ENCODE results near the gene CACNA2D1. TPM values are rescaled to one million over a fixed set of nuclear protein-coding genes. Genes with fewer than 3 reads are reported as not detected.

CACNA2D1 gene
- total and polyA plus RNA-seq, 9 of the 15 experiments (the other 6 are each of a cell fraction or from before 2014, with no cell fraction given), result 0.49 TPM; not detected in 8

DNA sequence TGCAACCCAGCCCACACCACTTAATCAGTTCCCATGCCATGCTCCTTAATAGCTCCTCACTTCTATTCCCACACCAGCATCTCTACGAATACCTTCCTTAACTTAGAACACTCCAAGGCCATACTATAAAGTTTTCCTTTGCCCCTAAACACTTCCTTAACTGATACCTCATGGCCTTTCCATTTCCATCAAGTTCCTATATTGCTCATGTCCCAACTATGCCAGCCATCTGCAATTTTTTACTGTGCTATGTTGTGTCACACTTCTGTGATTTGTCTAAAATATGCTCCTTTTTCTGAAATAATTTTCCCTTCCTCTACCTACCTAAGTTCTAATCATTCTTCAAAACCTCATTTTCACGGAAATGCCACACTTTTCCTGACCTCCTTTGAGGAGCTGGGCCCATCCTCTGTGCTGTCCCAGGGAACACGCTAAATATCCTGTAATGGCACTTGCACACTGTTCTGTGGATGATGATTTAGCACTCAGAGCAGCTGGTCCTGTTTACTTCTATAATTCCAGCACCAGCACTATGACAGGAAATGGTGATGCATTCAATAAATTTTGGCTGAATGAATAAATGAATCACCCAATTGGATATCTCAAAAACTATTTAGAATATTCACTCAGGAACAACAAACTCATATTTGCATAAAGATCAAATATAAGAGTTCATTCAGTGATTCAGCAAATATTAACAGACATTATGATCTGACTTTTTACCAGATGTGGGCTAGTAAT lies 407.3 kb downstream of the CACNA2D1 start:
- H3K36me3 ChIP-seq (ENCODE audit: control insufficient read depth, insufficient read depth, low read length), result no peaks in the 10 kb centered on the region
- H3K4me3 ChIP-seq, result no peak overlapping the region
- no peak overlapping the region for H3K27ac ChIP-seq (ENCODE audit: extremely low read depth, low read depth, low read length)
- TF ChIP-seq CCNT2 (IDR thresholded peaks at IDR 0.05; ENCODE audit: borderline replicate concordance, extremely low read depth, insufficient read length, low read depth, low read length), result no peak
- TF ChIP-seq RNF219 (CRISPR knock-in tag; IDR thresholded peaks at IDR 0.05), result no peak
- TF ChIP-seq RFX5 (IDR thresholded peaks at IDR 0.05; ENCODE audit: low read depth, low read length), result no peak
- no peak for TF ChIP-seq POLR2B (IDR thresholded peaks at IDR 0.05; ENCODE audit: low read depth, partially characterized antibody)
- TF ChIP-seq ID3 (CRISPR knock-in tag; IDR thresholded peaks at IDR 0.05), result no peak
- no peak for TF ChIP-seq ID3 (tag; IDR thresholded peaks at IDR 0.05)
- TF ChIP-seq BMI1 (IDR thresholded peaks at IDR 0.05; ENCODE audit: low read length), result no peak
- TF ChIP-seq ATF7 (IDR thresholded peaks at IDR 0.05), result no peak
- no peak for TF ChIP-seq ZNF184 (CRISPR knock-in tag; IDR thresholded peaks at IDR 0.05)
- TF ChIP-seq VEZF1 (CRISPR knock-in tag; IDR thresholded peaks at IDR 0.05), result no peak
- TF ChIP-seq SMAD2 (IDR thresholded peaks at IDR 0.05; ENCODE audit: low read depth, low read length), result no peak
- TF ChIP-seq PHB2 (IDR thresholded peaks at IDR 0.05; ENCODE audit: low read depth), result no peak
- TF ChIP-seq ZFP36 (IDR thresholded peaks at IDR 0.05; ENCODE audit: low read depth, low read length, partially characterized antibody), result no peak
- TF ChIP-seq POU5F1 (IDR thresholded peaks at IDR 0.05; ENCODE audit: borderline replicate concordance, low read depth, low read length, partially characterized antibody), result no peak
- no peak for TF ChIP-seq ZNF165 (CRISPR knock-in tag; IDR thresholded peaks at IDR 0.05; ENCODE audit: borderline replicate concordance)
- no peak for TF ChIP-seq FOXA3 (CRISPR knock-in tag; conservative IDR thresholded peaks at IDR 0.05 in 1 of 2, IDR thresholded peaks at IDR 0.05 in 1 of 2)
- no peak for TF ChIP-seq NBN (IDR thresholded peaks at IDR 0.05; ENCODE audit: low read depth)
- no peak for TF ChIP-seq FOXK1 (CRISPR knock-in tag; IDR thresholded peaks at IDR 0.05; ENCODE audit: borderline replicate concordance)
- no peak overlapping the region for H3K4me2 ChIP-seq (ENCODE audit: insufficient read depth, low read length)
- H3K27me3 ChIP-seq (ENCODE audit: control insufficient read depth in 2 of 2, insufficient read depth in 2 of 2, low read length in 2 of 2), result no peaks in the 10 kb centered on the region
- no peak overlapping the region for H2AFZ ChIP-seq (ENCODE audit: low read depth, low read length)
- no peak overlapping the region for H3K9ac ChIP-seq (ENCODE audit: insufficient read depth in 1 of 2, low read depth in 2 of 2, low read length in 2 of 2)
- in situ Hi-C loops (cut with MboI), result loop anchor here (25.0 kb wide), 1 partner anchor 526 kb away; no protein-coding TSS in a partner anchor
- no peaks in the 10 kb centered on the region for H3K4me1 ChIP-seq (replicated peaks in 1 of 2; ENCODE audit: control insufficient read depth in 2 of 2, insufficient read depth in 2 of 2, low read length in 2 of 2)
- no peaks in the 10 kb centered on the region for H4K20me1 ChIP-seq (replicated peaks; ENCODE audit: control insufficient read depth, insufficient read depth, low read length)
- H3K9me3 ChIP-seq (replicated peaks; ENCODE audit: control insufficient read depth, insufficient read depth, low read depth, low read length), result no peaks in the 10 kb centered on the region
- 0% methylated on average over 3 of the region's 3 CpGs for WGBS (ENCODE audit: insufficient coverage, low coverage, missing lambda C conversion rate)
- no peak for FAIRE-seq
- intact Hi-C loops (cut with micrococcal nuclease), result no loop called here
- H3K9me1 ChIP-seq (ENCODE audit: control insufficient read depth, insufficient read depth, low read length), result no peaks in the 10 kb centered on the region
- ATAC-seq, result no peak
- no TSS peak for BruUV-seq (replicated peaks)
- no peak for DNase-seq (ENCODE audit: extremely low read depth in 1 of 4, low spot score in 3 of 4)
- no peaks in the 10 kb centered on the region for H3K79me2 ChIP-seq (ENCODE audit: control insufficient read depth, insufficient read depth, low read length)
- CTCF ChIA-PET (ENCODE audit: low intra/inter-chr PET ratio), result no interaction called here
- POLR2A ChIA-PET, result no interaction called here

Measured in K562 (cell line).